ENCODE data around the gene BCAR1.
"Not testable (repeated sequence)": the region's sequence is repeated elsewhere in the genome, so short reads cannot be mapped to it uniquely, and the experiment has no call there.

Gene BCAR1

DNA sequence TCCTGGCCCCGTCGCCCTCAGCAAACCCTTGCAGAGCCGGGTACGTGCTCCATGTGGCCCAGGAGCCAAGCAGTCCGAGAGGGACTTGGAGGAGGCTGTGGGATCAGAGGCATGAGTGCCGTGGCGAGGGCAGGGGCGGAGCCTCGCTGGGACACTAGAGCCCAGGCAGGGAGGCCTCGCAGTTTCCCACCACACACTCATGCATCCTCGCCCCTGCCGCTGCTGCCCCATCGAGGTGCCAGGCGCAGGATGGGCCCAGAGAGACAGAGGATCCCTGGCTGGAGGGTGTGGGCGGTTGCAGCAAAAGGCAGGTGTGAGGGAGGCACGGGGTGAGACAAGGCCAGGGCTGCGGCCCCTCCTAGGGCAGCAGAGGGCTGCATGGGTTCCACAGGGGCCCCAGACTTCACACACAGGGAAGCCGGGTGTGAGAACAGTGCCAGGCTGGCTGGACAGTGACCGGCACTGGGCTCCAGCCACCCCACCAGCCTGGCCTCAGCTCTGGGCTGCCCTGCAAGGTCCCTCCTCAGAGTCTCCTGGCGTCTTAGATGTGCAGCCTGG is 7.7 kb downstream of the BCAR1 start:
- in situ Hi-C loops (cut with MboI; ENCODE audit: low sequenced_read_pairs, unreplicated experiment): no loop called here

GRCh38 chr16:75242436-75243078 is 8.9 kb downstream of the BCAR1 start:
- DNase-seq (ENCODE audit: low spot score); in situ Hi-C loops (cut with MboI; ENCODE audit: low sequenced_read_pairs, unreplicated experiment): not testable (repeated sequence)

More for the DNA sequence above, 7.7 kb downstream of the BCAR1 start:
- TF ChIP-seq, protein P1, sequence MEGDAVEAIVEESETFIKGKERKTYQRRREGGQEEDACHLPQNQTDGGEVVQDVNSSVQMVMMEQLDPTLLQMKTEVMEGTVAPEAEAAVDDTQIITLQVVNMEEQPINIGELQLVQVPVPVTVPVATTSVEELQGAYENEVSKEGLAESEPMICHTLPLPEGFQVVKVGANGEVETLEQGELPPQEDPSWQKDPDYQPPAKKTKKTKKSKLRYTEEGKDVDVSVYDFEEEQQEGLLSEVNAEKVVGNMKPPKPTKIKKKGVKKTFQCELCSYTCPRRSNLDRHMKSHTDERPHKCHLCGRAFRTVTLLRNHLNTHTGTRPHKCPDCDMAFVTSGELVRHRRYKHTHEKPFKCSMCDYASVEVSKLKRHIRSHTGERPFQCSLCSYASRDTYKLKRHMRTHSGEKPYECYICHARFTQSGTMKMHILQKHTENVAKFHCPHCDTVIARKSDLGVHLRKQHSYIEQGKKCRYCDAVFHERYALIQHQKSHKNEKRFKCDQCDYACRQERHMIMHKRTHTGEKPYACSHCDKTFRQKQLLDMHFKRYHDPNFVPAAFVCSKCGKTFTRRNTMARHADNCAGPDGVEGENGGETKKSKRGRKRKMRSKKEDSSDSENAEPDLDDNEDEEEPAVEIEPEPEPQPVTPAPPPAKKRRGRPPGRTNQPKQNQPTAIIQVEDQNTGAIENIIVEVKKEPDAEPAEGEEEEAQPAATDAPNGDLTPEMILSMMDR (IDR thresholded peaks at IDR 0.05; ENCODE audit: borderline replicate concordance, control extremely low read depth, extremely low read depth, insufficient read depth, missing control alignments): no peak
- DNase-seq (ENCODE audit: low spot score): no peak

DNA sequence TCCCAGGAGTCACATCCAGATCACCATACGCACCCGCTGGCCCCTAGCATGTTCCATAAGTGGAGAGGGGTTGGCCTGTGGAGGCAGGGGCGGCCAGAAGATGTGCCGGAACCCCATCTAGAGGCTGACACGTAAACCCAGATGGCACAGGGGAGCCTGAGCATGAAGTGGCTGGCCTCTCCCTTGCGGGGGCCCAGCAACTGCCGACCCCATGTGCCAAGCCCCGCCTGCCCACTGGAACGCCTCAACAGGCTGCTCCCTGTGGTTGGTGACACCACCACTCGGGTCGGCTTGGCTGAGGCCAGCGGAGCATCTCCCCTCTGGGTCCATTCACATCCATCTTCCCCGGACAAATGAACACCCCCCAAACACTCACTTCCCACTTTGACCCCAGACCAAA is 9.5 kb downstream of the BCAR1 start:
- in situ Hi-C loops (cut with MboI; ENCODE audit: low sequenced_read_pairs, unreplicated experiment): no loop called here
- TF ChIP-seq, protein P1 (IDR thresholded peaks at IDR 0.05; ENCODE audit: borderline replicate concordance, control extremely low read depth, extremely low read depth, insufficient read depth, missing control alignments): no peak
- DNase-seq (ENCODE audit: low spot score): no peak

DNA sequence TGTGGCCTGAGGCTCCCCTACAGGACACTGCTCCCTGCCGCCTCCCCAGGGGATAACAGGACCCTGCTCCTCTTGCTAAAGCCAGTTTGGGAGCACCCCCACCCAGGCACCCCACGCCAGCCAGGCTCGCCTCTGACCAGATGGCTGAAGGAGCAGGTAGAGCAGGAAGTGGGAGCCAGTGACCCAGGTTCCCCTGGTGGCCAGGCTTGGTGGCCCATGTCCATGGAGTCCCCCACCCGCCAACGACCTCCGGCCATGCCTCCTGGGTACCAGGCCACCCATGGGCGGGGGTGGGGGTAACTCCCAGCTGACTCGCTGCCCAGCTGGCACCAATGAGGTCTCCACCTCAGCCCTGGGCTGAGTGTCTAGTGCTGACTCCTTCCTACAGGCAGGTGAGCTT is 10.0 kb downstream of the BCAR1 start:
- DNase-seq (ENCODE audit: low spot score): no peak
- in situ Hi-C loops (cut with MboI; ENCODE audit: low sequenced_read_pairs, unreplicated experiment): no loop called here
- TF ChIP-seq, protein P1 (IDR thresholded peaks at IDR 0.05; ENCODE audit: borderline replicate concordance, control extremely low read depth, extremely low read depth, insufficient read depth, missing control alignments): no peak

DNA sequence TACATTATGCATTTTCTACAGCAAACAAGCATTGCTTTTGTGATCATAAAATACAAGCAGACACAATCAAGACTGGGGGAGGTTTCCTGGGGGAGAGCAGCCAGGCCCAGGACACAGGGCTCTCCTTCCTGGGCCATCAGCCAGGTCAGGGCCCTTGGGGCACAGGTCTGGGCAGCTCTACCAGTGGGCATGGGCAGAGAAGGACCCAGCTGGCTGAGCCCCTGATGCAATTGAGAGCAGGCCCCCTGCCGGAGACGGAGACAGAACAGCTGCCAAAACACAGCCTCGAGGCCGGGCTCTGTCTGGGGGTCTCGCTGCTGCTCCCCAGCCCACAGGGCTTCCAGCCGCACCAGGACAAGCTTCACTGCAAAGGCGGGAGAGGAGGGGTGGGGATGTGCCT is 10.8 kb downstream of the BCAR1 start:
- DNase-seq (ENCODE audit: low spot score); in situ Hi-C loops (cut with MboI; ENCODE audit: low sequenced_read_pairs, unreplicated experiment): not testable (repeated sequence)

GRCh38 chr16:75239542-75240122 is 11.8 kb downstream of the BCAR1 start:
- DNase-seq (ENCODE audit: low spot score): no peak
- in situ Hi-C loops (cut with MboI; ENCODE audit: low sequenced_read_pairs, unreplicated experiment): no loop called here
- TF ChIP-seq, protein P1 (IDR thresholded peaks at IDR 0.05; ENCODE audit: borderline replicate concordance, control extremely low read depth, extremely low read depth, insufficient read depth, missing control alignments): no peak

GRCh38 chr16:75238853-75239541 is 12.4 kb downstream of the BCAR1 start:
- in situ Hi-C loops (cut with MboI; ENCODE audit: low sequenced_read_pairs, unreplicated experiment): no loop called here
- TF ChIP-seq, protein P1 (IDR thresholded peaks at IDR 0.05; ENCODE audit: borderline replicate concordance, control extremely low read depth, extremely low read depth, insufficient read depth, missing control alignments): no peak
- DNase-seq (ENCODE audit: low spot score): no peak
